Activated T-helper 2 cell treated with anti-CD3 and anti-CD28 coated beads, Interferon-gamma antibody, Interleukin-2, Interleukin-4, amounts not matched to agents 10 μg/mL and 5 μg/mL and 100 μg/mL, durations not matched to agents 14 hours and 24 hours and 36 hours (primary cell): ENCODE measurements around the gene TMEM120A. TPM values are rescaled to one million over a fixed set of nuclear protein-coding genes. Genes with fewer than 3 reads are reported as not detected.

Source experiments
- DNase-seq: peaks from one replicate; pipeline ENCODE4 v3.0.0; 2021; ENCODE audit warnings: low spot score
- H3K27ac Mint-ChIP-seq: one replicate; pipeline ENCODE4 v1.8.0; 2021; ENCODE audit warnings: mixed read lengths
- H3K27me3 Mint-ChIP-seq: one replicate; pipeline ENCODE4 v1.8.0; 2021; ENCODE audit warnings: low read depth, mixed read lengths
- H3K36me3 Mint-ChIP-seq: one replicate; pipeline ENCODE4 v1.8.0; 2021; ENCODE audit warnings: low read depth, mixed read lengths
- H3K4me1 Mint-ChIP-seq: one replicate; pipeline ENCODE4 v1.8.0; 2021; ENCODE audit warnings: low read depth, mixed read lengths
- H3K4me3 Mint-ChIP-seq: one replicate; pipeline ENCODE4 v1.8.0; 2021; ENCODE audit warnings: low read depth, mild to moderate bottlenecking, moderate library complexity, mixed read lengths
- H3K9me3 Mint-ChIP-seq: one replicate; pipeline ENCODE4 v1.8.0; 2021; ENCODE audit warnings: mixed read lengths
- intact Hi-C: fragments of 100-400 bp; cut with micrococcal nuclease; formaldehyde crosslinking; loops from one replicate; pipeline ENCODE4 v1.15.1; 2023
- total RNA-seq: library from RNA; stranded (reverse); gene quantifications from 2 replicates; pipeline ENCODE4 v1.2.3, GENCODE V29; 2022

The TMEM120A gene
- total RNA-seq, 1 donor from 2014 or later, result 63.7 TPM

GRCh38 chr7:75968561-75969001 is 25.8 kb downstream of the TMEM120A start:
- no peaks in the 10 kb centered on the region for H3K27me3 Mint-ChIP-seq
- H3K27ac Mint-ChIP-seq, result no peak overlapping the region
- intact Hi-C loops, result no loop called here
- DNase-seq, result no peak
- peaks cover 7% of the 10 kb centered on the region for H3K36me3 Mint-ChIP-seq
- no peaks in the 10 kb centered on the region for H3K9me3 Mint-ChIP-seq
- H3K4me3 Mint-ChIP-seq, result no peak overlapping the region
- no peaks in the 10 kb centered on the region for H3K4me1 Mint-ChIP-seq

- no peaks in the 10 kb centered on the region for H3K4me1 Mint-ChIP-seq
- H3K27me3 Mint-ChIP-seq, result no peaks in the 10 kb centered on the region
- H3K4me3 Mint-ChIP-seq, result no peak overlapping the region
- intact Hi-C loops, result no loop called here
- H3K9me3 Mint-ChIP-seq, result no peaks in the 10 kb centered on the region
- peaks cover 4% of the 10 kb centered on the region for H3K36me3 Mint-ChIP-seq
- no peak for DNase-seq
- no peak overlapping the region for H3K27ac Mint-ChIP-seq
Measured at GRCh38 chr7:75968012-75968411, 26.4 kb downstream of the TMEM120A start.

- intact Hi-C loops, result no loop called here
- no peaks in the 10 kb centered on the region for H3K9me3 Mint-ChIP-seq
- no peak overlapping the region for H3K4me3 Mint-ChIP-seq
- no peak overlapping the region for H3K27ac Mint-ChIP-seq
- DNase-seq, result no peak
- H3K36me3 Mint-ChIP-seq, result peaks cover 4% of the 10 kb centered on the region
- H3K4me1 Mint-ChIP-seq, result no peaks in the 10 kb centered on the region
- H3K27me3 Mint-ChIP-seq, result no peaks in the 10 kb centered on the region
Measured at GRCh38 chr7:75967487-75967997, 26.9 kb downstream of the TMEM120A start.

- intact Hi-C loops, result no loop called here
- no peaks in the 10 kb centered on the region for H3K4me1 Mint-ChIP-seq
Measured at GRCh38 chr7:75967055-75967454, 27.3 kb downstream of the TMEM120A start.

GRCh38 chr7:75966190-75966961 is 28.0 kb downstream of the TMEM120A start:
- H3K9me3 Mint-ChIP-seq, result no peaks in the 10 kb centered on the region
- DNase-seq, result no peak
- H3K4me1 Mint-ChIP-seq, result no peaks in the 10 kb centered on the region
- H3K27ac Mint-ChIP-seq, result no peak overlapping the region
- intact Hi-C loops, result no loop called here
- H3K36me3 Mint-ChIP-seq, result peaks cover 2% of the 10 kb centered on the region
- H3K27me3 Mint-ChIP-seq, result no peaks in the 10 kb centered on the region
- H3K4me3 Mint-ChIP-seq, result no peak overlapping the region

More at GRCh38 chr7:75967055-75967454, 27.3 kb downstream of the TMEM120A start:
- H3K27me3 Mint-ChIP-seq, result no peaks in the 10 kb centered on the region
- no peak overlapping the region for H3K4me3 Mint-ChIP-seq
- no peaks in the 10 kb centered on the region for H3K9me3 Mint-ChIP-seq
- no peak overlapping the region for H3K27ac Mint-ChIP-seq
- peaks cover 5% of the 10 kb centered on the region for H3K36me3 Mint-ChIP-seq
- DNase-seq, result no peak

- no peak for DNase-seq
- intact Hi-C loops, result no loop called here
- Mint-ChIP-seq H3K4me3 (no peak overlapping the region), H3K36me3 (peaks cover 2% of the 10 kb centered on the region), H3K9me3 (no peaks in the 10 kb centered on the region), H3K4me1 (no peaks in the 10 kb centered on the region), H3K27me3 (no peaks in the 10 kb centered on the region), H3K27ac (no peak overlapping the region)
Measured at GRCh38 chr7:75965617-75966016, 28.8 kb downstream of the TMEM120A start.

- no peaks in the 10 kb centered on the region for H3K27me3 Mint-ChIP-seq
- DNase-seq, result no peak
- no peak overlapping the region for H3K27ac Mint-ChIP-seq
- H3K4me3 Mint-ChIP-seq, result no peak overlapping the region
- no peaks in the 10 kb centered on the region for H3K4me1 Mint-ChIP-seq
- H3K36me3 Mint-ChIP-seq, result peaks cover 2% of the 10 kb centered on the region
- H3K9me3 Mint-ChIP-seq, result no peaks in the 10 kb centered on the region
- intact Hi-C loops, result no loop called here
Measured at GRCh38 chr7:75963381-75963995, 30.9 kb downstream of the TMEM120A start.

- H3K9me3 Mint-ChIP-seq, result no peaks in the 10 kb centered on the region
- DNase-seq, result no peak
- H3K36me3 Mint-ChIP-seq, result peaks cover 4% of the 10 kb centered on the region
Measured at GRCh38 chr7:75962607-75963380, 31.6 kb downstream of the TMEM120A start.

GRCh38 chr7:75961218-75961617 is 33.2 kb downstream of the TMEM120A start:
- Mint-ChIP-seq H3K9me3 (no peaks in the 10 kb centered on the region), H3K27ac (no peak overlapping the region), H3K4me1 (no peaks in the 10 kb centered on the region), H3K27me3 (no peaks in the 10 kb centered on the region), H3K36me3 (peaks cover 11% of the 10 kb centered on the region), H3K4me3 (no peak overlapping the region)
- DNase-seq, result no peak
- intact Hi-C loops, result no loop called here

More at GRCh38 chr7:75962607-75963380, 31.6 kb downstream of the TMEM120A start:
- Mint-ChIP-seq H3K27ac (no peak overlapping the region), H3K27me3 (no peaks in the 10 kb centered on the region), H3K4me1 (no peaks in the 10 kb centered on the region), H3K4me3 (no peak overlapping the region)
- intact Hi-C loops, result no loop called here

GRCh38 chr7:75960372-75960771 is 34.0 kb downstream of the TMEM120A start:
- H3K4me1 Mint-ChIP-seq, result no peaks in the 10 kb centered on the region
- no peak overlapping the region for H3K4me3 Mint-ChIP-seq
- peaks cover 16% of the 10 kb centered on the region for H3K36me3 Mint-ChIP-seq
- intact Hi-C loops, result no loop called here
- no peaks in the 10 kb centered on the region for H3K27me3 Mint-ChIP-seq
- H3K9me3 Mint-ChIP-seq, result no peaks in the 10 kb centered on the region
- no peak overlapping the region for H3K27ac Mint-ChIP-seq
- no peak for DNase-seq

GRCh38 chr7:75958802-75959543 is 35.4 kb downstream of the TMEM120A start:
- no peaks in the 10 kb centered on the region for H3K9me3 Mint-ChIP-seq
- H3K4me1 Mint-ChIP-seq, result no peaks in the 10 kb centered on the region
- H3K27me3 Mint-ChIP-seq, result no peaks in the 10 kb centered on the region
- peaks cover 16% of the 10 kb centered on the region for H3K36me3 Mint-ChIP-seq
- intact Hi-C loops, result no loop called here
- no peak overlapping the region for H3K4me3 Mint-ChIP-seq
- H3K27ac Mint-ChIP-seq, result no peak overlapping the region
- no peak for DNase-seq

GRCh38 chr7:75957021-75957736 is 37.2 kb downstream of the TMEM120A start:
- H3K27me3 Mint-ChIP-seq, result no peaks in the 10 kb centered on the region
- H3K9me3 Mint-ChIP-seq, result no peaks in the 10 kb centered on the region
- H3K4me1 Mint-ChIP-seq, result no peaks in the 10 kb centered on the region
- H3K4me3 Mint-ChIP-seq, result no peak overlapping the region
- intact Hi-C loops, result no loop called here
- DNase-seq, result no peak
- no peak overlapping the region for H3K27ac Mint-ChIP-seq
- H3K36me3 Mint-ChIP-seq, result peaks cover 16% of the 10 kb centered on the region
